Measurements from ENCODE around the gene CDH23.

The CDH23 gene

DNA sequence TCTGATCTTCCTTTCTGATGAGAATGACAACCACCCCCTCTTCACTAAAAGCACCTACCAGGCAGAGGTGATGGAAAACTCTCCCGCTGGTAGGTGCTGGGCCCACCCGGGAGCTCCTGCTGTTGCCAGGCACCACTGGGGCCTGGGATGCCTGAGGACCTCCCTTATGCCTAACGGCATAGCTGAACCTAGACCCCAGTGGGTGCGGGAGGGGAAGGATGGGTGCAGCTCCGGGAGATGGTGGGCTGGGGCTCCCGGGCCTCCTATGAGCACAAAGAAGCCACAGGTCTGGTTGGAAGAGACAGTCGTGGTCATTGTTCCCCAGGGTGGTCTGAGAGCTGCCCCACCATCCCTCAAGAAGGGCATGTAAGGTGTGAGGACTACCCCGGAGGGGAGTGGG lies 392.2 kb downstream of the CDH23 start:
- no peak for DNase-seq

DNA sequence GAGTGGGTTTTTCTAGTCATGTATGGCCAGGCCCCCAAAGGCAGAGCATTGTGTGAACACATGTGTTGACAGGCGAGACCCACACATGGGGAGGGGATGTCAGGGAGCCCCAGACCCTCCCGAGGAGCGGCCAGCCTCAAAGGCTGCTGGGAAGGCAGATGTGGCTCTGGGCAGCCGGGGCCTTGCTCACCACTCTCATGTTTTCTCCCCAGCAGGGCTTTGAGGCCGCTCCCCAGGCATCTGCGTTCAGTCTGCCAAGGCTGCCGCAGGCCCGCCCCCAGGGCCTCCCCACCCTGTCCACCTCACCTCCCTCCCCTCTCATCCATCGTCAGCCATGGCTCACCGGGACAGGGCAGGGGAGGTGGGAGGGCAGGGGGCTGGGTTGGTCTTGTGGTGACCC lies 393.2 kb downstream of the CDH23 start:
- no peak for DNase-seq

DNA sequence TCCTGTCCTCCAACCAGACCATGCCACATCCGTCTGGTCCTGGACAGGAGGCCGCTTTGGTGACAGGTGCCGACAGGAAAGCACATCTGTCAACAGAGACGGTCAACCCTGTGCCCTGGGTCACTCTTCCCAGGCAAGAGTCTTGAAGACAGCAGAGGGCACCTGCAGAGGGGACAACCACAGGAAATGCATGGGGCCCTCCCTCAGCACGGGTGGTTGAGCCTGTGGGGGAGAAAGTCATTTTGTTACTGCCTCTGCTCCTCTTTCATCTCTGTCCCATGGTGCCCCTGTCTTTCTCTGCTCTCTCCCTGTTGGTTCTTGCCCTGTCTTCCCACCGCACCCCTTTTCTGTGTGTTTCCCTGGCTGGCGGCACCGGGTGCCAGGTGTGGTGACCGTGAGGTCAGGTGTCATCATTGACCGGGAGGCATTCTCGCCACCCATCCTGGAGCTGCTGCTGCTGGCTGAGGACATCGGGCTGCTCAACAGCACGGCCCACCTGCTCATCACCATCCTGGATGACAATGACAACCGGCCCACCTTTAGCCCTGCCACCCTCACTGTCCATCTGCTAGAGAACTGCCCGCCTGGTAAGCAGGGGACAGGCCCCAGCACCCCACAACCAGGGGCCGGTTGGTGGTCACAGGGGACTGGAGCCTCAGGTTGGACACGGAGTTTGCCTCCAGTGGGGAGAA lies 394.2 kb downstream of the CDH23 start:
- DNase-seq, result no peak

DNA sequence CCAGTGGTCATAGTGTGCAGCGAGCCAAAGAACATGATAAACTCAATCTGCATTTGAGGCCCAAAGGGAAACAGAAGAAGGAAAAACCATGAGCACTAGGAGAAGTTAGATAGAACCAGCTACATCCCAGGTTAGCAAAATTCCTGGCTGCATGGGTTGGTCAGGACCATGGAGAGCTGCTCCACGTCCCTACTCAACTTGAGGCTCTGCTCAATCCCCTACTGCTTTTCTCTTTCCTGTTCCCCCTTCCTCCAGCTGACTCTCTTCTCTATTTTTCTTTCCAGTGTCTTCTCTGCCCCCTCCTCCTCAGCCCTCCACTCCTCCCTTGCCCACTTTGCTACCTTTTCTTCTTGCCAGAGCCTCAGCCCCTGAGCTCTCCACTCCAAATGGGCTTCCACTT lies 398.5 kb downstream of the CDH23 start:
- no peak for DNase-seq

DNA sequence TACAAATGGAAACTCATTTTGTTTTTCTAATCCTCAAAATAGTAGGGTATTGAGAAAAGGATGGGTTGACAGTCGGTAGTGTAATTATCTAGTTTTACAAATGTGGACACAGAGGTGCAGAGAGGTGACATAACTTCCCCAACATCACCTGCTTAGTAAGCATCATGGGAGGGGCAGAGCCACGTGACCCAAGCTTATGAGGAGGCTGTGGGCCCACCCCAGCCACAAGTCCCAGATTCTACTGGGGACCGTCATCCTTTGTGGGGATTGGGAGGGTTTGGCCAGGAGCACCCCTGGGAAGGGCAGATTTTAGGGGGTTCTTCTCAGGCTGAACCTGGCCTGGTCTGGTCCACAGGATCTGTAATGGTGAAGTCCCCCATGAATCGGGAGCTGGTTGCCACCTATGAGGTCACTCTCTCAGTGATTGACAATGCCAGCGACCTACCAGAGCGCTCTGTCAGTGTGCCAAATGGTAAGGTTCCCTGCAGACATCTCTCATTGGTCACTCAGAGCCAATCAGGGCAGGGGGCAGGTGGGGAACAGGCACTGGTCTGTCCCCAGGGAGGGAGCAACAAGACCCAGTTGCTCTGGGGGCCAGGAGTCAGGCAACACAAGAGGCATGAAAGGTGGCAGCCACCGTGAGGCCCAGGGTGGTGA lies 400.2 kb downstream of the CDH23 start:
- DNase-seq, result no peak

DNA sequence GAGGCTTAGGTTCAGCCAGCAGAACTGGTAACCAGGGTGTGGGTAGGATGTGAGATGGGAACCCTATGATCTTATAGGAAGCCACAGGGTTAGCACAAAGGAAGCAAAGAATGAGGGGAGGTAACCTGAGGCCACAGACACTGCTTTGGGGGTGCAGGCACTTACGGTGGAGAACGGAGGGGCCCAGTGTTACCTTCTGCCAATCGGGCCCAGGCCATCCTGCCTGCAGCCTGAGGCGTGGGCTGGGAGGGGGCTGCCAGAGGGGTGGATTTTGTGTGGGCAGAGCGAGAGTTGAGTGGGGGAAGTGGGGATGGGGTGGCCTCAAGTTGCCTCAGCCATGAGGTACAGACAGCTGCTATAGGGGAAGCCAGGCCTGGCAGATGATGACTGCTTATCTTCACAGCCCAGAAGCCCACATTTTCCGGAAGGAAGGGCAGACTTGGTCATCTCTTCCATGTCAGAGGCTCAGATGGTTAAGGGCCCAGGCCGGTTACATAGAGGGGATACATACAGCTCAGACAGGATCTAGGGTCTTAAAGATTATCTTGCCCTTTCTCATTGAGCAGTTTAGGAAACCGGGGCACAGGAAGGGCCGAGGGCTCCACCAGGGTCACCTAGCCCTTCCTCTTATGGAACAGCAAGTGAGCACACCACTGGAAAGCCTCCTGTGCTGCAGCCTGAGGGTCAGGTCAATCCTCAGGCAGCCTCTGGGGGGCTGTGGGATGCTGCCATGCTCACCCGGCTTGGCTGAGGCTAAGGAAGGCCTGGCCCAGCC lies 401.0 kb downstream of the CDH23 start:
- DNase-seq, result no peak

DNA sequence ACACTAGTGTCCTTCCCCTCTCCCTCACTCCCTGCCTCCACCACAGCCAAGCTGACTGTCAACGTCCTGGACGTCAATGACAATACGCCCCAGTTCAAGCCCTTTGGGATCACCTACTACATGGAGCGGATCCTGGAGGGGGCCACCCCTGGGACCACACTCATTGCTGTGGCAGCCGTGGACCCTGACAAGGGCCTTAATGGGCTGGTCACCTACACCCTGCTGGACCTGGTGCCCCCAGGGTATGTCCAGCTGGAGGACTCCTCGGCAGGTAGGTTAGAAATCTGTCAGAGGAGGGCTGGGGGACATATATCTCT lies 401.5 kb downstream of the CDH23 start:
- no peak for DNase-seq

DNA sequence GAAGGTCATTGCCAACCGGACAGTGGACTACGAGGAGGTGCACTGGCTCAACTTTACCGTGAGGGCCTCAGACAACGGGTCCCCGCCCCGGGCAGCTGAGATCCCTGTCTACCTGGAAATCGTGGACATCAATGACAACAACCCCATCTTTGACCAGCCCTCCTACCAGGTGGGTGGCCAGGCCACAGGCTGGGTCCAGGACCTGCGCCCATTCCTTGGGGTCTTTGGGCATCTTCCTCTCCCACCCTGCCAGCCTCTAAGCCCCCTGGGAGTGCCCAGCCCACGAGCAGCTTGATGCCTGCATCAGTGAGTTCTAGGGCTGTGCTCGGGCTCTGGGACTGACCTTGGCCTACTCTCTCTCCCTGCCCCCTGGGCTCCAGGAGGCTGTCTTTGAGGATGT lies 402.4 kb downstream of the CDH23 start:
- no peak for DNase-seq

DNA sequence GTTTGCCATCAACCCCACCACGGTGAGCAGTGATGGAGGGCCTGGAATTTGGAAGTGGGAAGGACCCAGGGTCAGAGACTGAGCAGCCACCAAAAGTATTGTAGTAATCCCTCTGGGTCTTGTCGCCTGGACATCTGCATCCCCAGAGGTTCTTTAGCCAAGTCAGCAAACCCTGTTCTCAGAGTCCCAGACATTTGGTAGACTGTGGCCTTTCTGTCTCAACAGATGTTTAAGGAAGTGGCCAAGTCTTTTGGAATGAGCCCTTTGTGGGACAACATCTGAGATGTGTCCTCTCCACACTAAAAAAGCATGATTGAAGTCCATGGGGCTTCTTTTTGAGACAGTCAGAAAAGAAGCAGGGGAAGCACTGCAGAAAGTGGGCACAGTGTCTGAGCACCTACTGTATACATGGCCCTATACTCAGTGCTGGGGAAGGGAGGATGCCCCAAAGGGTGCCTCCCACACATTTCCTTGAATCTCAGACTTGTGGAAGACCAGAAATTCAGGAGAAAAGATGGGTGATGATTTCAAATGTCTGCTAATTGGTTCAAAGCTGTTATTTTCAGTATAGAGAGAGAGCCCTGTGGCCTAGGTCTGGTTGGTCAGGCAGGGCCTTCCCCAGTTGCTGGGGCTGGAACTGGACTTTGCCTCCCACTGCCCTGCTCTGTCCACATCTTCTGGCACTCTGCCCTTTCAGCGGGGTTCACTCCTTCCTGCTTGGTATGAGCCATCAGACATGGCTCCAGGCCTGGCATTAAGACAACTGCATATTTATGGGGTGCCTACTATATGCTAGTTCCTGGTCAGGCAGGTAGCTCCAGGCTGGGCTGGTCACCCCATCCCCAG lies 403.1 kb downstream of the CDH23 start:
- DNase-seq, result no peak

DNA sequence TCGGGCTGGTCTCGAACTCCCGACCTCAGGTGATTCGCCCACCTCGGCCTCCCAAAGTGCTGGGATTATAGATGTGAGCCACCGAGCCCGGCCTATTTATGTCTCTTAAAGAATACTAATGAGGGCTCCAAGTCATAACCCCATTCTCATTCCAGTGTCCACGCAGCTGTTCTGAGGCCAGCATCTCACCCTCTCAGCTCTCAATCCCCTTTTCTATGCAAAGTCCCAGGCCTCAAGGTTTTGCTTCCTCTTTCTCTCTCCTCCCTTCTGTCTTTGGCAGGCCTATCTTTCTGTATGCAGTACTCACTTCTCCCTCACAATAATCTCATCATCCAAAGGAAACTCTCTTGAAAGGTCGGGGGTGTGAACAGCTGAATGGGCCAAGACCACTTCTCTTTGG lies 404.6 kb downstream of the CDH23 start:
- no peak for DNase-seq

DNA sequence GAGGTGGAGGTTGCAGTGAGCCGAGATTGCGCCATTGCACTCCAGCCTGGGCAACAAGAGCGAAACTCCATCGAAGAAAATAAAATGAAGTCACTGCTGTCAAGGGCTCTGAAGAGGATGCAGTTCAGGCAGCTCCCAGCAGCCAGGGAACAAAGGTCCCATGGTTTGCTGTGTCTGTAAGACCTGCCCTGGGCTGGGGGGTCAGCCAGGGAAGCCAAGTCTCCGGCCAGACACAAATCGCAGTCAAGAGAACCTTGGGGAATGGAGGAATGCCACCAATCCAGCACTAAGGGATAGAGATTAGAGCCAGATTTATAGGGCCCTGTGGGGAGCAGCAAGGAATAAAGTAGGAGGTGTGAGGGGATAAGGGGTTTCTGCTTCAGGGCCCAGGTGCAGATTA lies 405.5 kb downstream of the CDH23 start:
- DNase-seq, result no peak

DNA sequence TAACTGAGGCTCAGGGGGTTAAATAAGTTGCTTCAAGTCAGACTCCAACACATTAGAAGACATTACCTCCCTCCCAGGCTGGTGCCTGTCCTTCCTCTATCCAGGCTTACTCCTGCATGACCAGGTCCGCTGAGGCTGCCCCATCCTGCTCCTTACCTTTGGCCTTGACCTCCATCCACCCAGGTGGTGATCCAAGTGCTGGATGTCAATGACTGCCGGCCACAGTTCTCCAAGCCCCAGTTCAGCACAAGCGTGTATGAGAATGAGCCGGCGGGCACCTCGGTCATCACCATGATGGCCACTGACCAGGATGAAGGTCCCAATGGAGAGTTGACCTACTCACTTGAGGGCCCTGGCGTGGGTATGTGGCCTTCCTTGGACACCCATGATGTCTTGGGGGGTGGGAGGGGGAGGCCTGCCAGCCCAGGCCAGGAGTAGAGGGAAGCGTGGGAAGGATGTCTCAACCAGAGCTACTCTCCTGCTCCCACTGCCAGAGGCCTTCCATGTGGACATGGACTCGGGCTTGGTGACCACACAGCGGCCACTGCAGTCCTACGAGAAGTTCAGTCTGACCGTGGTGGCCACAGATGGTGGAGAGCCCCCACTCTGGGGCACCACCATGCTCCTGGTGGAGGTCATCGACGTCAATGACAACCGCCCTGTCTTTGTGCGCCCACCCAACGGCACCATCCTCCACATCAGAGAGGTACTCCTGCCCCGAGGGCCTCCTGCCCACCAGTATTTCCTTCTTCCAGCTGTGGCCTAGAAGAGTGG lies 406.2 kb downstream of the CDH23 start:
- DNase-seq, result no peak

DNA sequence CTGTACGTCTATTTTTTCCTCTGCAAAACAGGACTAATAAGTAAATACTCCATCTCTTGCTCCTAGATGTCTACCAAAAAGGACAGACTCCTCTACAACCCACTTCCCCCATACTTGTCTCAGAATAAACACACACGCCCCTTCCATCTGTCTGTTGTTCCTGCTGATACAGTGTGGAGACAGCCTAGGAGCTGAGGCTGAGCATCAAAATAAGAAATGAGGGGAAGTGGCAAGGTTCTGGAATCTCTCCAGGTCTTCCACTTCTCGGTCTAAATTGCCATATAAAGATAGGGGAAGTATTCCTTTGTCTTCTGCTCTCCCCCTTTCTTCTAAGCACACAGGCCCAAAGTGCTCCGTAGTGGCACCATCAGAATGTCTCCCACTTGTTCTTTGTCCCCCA lies 407.4 kb downstream of the CDH23 start:
- no peak for DNase-seq

DNA sequence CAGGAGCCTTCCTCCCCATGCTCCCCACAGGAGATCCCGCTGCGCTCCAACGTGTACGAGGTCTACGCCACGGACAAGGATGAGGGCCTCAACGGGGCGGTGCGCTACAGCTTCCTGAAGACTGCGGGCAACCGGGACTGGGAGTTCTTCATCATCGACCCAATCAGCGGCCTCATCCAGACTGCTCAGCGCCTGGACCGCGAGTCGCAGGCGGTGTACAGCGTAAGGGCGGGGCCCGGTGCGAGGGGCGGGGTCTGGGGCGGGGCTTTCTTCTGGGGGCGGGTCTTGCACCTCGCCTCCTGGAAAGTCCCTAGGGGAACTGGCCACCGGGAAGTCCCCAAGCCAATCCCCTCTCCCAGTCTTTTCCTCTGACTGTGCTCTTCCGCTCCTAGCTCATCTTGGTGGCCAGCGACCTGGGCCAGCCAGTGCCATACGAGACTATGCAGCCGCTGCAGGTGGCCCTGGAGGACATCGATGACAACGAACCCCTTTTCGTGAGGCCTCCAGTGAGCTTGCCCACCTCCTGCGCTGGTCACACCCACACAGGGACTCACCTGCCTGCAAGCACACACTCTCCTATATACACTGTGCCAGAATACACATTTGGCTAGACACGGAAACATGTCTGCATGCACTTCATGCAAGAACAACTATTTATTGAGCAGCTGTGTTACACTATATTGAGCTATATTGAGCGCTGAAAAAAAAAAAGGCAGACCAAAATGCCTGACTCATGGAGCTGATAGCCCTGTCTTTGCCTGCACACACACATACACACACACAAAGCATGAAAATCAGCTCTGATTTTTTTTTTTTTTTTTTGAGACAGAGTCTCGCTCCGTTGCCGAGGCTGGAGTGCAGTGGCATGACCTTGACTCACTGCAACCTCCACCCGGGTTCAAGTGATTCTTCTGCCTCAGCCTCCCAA lies 409.3 kb downstream of the CDH23 start:
- no peak for DNase-seq

DNA sequence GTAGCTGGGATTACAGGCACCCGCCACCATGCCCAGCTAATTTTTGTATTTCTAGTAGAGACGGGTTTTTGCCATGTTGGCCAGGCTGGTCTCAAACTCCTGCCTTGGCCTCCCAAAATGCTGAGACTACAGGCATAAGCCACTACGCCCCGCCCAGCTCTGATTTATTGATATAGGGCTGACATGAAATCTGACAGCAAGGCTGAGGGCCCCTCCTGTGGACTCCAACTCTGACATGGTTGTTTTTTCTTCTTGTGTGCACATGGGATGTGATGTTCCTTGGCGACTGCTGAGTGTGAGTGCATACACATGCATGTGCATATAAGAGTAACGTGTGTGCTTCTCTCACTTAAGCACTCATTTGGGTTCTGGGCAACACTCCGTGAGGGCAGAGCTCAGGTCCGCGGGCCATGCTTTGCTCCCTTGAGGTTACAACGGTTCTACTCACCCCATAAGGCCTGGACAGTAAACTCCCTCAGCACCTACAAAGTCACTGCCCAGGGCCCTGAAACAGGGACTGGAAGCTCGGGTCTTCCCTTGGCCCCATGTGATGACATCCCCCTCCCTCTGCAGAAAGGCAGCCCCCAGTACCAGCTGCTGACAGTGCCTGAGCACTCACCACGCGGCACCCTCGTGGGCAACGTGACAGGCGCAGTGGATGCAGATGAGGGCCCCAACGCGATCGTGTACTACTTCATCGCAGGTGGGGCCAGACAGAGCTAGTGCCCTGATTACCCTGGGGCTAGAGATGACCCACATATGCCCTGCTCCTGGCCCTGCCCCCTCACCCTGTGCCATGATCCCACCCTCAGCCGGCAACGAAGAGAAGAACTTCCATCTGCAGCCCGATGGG lies 410.2 kb downstream of the CDH23 start:
- no peak for DNase-seq

DNA sequence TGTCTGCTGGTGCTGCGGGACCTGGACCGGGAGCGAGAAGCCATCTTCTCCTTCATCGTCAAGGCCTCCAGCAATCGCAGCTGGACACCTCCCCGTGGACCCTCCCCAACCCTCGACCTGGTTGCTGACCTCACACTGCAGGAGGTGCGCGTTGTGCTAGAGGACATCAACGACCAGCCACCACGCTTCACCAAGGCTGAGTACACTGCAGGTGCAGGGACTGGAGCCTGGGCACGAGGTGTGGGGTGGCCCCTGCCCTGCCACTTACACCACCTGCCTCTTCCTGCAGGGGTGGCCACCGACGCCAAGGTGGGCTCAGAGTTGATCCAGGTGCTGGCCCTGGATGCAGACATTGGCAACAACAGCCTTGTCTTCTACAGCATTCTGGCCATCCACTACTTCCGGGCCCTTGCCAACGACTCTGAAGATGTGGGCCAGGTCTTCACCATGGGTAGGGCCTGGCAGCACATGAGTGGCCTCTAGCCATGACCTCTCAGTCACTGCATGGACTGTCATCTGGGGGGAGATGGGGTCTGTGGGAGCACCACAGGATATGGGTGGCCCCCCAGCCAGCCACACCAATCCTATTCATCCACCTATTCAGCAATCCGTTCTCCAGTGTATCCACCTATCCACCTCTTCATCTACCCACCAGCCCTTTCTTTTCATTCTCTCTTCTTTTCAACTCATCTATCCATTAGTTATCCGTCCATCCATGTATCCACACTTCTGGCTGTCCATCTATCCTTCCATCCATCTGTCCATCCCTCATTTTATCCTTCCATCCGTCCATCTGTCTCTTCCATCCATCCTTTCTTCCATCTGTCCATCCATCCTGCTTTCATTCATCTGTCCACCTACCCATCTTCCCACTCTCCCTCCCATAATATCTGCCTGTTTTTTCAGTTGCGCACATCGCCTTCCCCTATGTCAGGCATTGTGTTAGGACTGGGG lies 411.1 kb downstream of the CDH23 start:
- no peak for DNase-seq

DNA sequence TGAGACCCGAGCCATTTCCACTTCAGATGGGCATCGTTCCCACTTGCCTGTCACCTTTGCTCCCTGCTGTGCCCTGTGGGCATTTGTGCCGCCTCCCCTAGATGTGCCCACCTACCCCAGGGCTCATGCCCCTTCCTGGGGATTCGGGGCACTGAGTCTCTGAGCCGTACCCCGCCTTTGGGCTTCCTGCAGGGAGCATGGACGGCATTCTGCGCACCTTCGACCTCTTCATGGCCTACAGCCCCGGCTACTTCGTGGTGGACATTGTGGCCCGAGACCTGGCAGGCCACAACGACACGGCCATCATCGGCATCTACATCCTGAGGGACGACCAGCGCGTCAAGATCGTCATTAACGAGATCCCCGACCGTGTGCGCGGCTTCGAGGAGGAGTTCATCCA lies 412.9 kb downstream of the CDH23 start:
- DNase-seq, result no peak

DNA sequence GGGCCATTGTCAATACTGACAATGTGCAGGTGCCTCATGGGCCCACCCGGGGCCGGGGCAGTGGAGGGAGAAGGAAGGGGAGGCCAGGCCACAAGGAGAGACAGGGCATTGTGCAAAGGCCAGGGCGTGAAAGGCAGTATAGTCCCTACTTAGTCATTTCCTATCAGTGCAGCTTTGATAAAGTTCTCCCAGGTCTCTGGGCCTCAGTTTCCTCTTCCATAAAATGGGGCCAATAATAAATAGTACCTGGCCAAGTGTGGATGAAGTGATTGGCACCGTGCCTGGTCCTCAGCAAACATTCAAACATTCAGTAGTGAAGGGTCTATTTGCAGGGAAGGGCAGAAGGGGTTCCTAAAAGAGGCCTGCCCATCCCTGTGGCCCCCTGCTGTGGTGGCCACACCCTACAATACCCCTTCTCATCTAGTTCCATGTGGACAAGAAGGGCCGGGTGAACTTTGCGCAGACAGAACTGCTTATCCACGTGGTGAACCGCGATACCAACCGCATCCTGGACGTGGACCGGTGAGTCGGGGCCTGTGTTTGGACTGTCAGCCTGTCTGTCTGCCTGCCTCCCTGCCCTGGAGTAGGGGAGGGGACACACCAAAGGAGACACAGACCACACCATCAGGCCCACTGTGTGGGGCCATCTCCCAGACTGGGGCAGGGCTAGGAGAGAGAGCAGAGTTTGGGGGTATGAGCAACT lies 413.5 kb downstream of the CDH23 start:
- DNase-seq, result no peak

DNA sequence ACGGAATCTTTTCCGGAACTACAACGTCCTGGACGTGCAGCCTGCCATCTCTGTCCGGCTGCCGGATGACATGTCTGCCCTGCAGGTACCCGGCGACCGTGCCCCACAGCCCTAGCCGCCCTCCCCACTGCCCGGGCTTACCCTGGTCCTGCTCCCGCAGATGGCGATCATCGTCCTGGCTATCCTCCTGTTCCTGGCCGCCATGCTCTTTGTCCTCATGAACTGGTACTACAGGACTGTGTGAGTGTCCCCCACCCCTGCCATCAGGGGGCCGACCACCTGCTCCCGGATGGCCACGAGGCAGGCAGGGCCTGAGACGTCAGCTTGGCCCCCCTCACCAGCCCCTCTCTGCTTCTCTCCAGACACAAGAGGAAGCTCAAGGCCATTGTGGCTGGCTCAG lies 414.6 kb downstream of the CDH23 start:
- DNase-seq, result no peak
